ENCODE measurements around the gene TMEM74B.
"Not testable (repeated sequence)": the region's sequence is repeated elsewhere in the genome, so short reads cannot be mapped to it uniquely, and the experiment has no call there.

TMEM74B gene

GRCh38 chr20:1178103-1178502 is 6.7 kb downstream of the TMEM74B start:
- no peak for DNase-seq

GRCh38 chr20:1177680-1178079 is 7.1 kb downstream of the TMEM74B start:
- DNase-seq: no peak

DNA sequence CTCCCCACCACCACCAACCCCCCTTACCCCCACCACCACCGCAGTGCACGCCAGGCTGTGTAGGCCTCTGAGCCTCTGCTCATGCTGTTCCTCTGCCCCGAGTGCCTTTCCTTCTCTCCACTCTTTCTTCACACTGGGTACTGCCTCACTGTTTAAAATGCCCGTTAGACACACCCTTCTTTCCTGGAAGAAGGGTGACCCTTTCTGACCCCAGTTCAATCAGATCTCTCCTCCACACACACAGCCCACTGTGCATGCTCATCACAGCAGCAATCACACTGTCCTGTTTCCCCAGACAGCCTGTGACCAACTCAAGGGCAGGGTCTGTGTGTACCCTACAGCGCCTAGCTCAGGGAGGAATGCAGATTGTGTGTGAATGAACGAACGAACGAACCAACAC is 10.0 kb downstream of the TMEM74B start:
- no peak for DNase-seq

DNA sequence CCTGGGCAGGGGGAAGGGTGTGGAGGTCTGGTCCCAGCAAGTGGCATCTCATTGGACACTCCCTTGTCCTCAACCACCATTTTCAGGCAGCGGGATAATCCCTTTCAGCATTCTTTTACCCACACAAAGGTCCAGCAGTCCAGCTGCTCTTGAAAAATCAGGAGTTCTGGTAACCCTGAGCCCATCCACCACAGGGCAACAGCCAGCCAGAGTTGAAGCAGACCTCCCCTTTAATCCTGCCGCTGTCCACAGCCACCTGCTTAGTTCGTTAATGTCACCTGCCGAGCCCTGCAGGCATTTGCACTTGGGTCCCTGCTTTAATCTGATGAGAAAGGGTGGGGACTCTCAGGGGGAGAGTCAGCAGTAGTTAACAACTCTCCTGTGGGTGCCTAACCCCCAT is 11.1 kb downstream of the TMEM74B start:
- no peak for DNase-seq

GRCh38 chr20:1171461-1172093 is 13.2 kb downstream of the TMEM74B start:
- DNase-seq: peak; percentile 71

- no peak for DNase-seq
Measured at GRCh38 chr20:1169224-1169623, 15.6 kb downstream of the TMEM74B start.

GRCh38 chr20:1166948-1167720 is 17.6 kb downstream of the TMEM74B start:
- no peak for DNase-seq

GRCh38 chr20:1165941-1166340 is 18.8 kb downstream of the TMEM74B start:
- no peak for DNase-seq

DNA sequence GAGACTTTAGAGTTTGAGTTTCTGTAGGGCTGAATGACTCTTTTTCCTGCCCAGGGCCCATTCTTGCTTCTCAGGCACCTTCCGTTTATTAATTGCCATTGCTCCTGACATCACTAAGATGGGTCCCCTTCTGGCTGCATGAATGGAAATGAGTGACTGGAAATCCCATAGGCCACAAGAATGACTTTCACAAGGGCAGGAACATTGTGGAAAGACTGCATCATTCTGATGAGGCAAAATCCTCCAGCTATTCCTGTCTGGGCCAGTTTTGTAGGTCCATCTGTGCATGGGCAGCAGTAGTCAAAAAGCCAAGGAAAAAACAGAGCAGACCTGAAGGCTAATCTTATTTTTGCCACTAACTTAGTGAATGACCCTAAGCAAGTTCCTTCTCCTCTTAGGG is 19.3 kb downstream of the TMEM74B start:
- no peak for DNase-seq

GRCh38 chr20:1164871-1165270 is 19.9 kb downstream of the TMEM74B start:
- no peak for DNase-seq

DNA sequence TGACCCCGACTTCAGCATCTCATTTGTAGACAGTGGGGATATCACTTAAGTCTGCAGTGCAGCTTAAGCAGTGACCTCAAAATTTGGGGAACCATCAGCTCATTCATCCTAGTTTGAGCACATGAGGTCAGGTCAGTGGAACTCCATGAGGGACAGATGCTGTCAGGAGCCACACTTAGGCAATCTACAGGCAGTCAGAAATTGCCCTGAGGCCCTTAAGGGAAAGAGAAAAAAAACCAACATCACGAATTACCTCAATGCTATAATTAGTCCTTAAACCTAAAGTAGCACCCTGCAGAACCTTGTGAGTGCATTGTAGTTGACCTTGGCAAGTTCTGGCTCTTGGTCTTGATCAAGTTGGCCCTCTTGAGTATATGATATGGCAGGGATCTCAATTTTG is 21.1 kb downstream of the TMEM74B start:
- no peak for DNase-seq

DNA sequence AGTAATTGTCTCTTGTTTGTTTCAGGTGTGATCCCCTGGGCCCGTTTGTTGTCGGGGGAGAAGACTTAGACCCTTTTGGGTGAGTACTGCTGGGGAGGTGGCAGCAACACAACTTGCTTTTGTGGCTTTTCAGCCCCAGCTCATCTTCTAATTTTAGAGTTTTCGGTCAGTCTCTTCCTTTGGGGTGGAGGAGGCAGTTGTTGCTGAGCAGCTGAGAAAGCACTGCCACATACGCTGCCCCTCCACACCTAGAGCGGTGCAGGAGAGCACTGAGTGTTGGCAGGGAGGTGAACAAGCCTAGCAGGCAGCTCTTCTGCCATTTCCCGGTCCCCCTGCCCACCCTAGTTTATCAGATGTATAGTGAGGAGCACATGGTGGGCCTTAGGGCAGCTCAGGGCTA is 21.7 kb downstream of the TMEM74B start:
- DNase-seq: no peak

GRCh38 chr20:1160991-1161390 is 23.8 kb downstream of the TMEM74B start:
- DNase-seq: no peak

DNA sequence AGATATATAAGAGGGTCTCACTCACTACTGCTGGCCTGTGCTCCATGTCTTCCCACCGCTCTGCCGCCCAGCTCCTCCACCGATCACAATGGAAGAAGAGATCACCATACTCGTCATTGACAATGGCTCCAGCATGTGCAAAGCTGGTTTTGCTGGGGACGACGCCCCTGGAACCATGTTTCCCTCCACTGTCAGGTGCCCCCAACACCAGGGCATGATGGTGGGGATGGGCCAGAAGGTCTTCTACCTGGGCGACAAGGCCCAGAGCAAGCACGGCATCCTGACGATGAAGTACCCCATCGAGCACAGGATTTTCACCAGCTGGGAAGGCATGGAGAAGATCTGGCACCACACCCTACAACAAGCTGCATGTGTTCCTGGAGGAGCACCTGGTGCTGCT is 24.3 kb downstream of the TMEM74B start:
- DNase-seq: no peak

DNA sequence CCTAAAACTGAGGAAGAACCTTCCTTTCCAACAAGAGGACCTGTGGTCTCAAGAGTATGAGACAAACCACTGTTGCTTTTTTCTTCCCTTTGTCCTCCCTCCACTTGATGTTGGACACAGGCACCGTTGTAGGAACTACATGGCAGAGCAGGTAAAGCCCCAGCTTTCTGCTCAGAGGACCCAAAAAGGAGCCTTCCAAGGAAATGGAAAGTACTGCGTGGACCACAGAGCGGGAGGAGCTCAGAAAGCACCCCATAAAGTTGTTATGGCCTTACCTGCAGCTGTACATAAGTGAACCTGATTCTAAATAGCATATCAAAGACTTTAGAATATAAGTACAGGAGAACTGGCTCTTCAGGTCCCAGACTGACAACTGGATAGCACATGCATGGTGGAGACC is 29.4 kb downstream of the TMEM74B start:
- no peak for DNase-seq

- no peak for DNase-seq
Measured at GRCh38 chr20:1154691-1155090, 30.1 kb downstream of the TMEM74B start.

DNA sequence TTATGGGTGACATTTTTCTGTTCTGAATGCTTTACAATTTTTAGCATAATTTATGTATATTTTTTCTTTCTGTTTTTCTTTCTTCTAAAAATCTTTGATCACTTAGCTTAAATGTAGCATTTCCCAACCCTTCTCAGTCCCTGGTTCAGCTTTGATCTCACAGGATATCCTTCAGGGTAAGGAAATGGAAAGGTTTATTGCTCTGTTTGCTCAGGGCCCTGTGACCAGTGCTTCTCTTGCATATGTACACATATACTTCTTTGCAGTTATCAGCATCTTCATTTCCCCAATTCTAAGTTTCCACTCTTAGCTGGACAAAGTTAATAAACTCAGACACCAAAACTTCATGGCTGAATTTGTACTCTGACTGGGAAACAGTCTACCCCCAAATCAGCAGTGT is 30.6 kb downstream of the TMEM74B start:
- DNase-seq: no peak

- DNase-seq: no peak
Measured at GRCh38 chr20:1150968-1151367, 33.8 kb downstream of the TMEM74B start.

DNA sequence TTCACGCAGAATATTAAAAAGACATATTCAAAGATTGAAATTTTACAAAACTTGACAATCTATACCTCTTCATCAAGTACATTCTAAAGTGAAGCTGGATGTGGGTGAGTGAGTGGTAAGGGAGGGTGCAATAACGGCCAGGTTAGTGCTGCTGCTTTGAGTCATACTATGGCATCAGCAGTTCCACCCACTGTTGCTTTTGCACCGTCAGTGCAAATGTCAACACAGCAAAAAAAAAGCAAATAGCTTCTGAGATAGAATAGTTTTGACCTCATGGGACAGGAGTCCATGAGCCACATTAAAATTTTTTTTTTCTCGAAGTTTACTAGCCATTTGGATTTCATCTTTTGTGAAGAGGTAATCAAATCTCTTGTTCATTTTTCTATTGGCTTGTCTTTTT is 34.6 kb downstream of the TMEM74B start:
- no peak for DNase-seq

GRCh38 chr20:1149812-1150211 is 35.0 kb downstream of the TMEM74B start:
- not testable (repeated sequence) for DNase-seq

DNA sequence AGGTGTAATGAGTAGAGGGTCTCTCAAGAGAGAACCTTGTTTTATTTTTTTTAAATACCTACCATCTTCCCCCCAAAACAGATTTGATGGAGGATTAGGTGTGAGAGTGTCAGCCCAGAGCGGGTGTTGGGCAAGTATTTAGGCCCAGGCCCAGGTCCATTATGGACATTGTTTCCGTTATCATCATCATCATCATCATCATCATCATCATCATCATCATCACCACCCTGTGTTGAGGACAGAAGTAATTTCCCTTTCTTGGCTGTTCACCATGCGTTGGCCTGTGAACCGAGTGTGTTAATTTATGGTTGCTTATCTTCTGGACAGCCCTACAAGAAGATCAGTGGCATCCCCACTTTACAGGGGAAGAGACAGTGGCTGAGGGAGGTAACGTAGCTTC is 37.8 kb downstream of the TMEM74B start:
- no peak for DNase-seq

GRCh38 chr20:1144401-1145172 is 40.2 kb downstream of the TMEM74B start:
- DNase-seq: no peak

- DNase-seq: no peak
Measured at GRCh38 chr20:1137236-1137635, 47.5 kb downstream of the TMEM74B start.

DNA sequence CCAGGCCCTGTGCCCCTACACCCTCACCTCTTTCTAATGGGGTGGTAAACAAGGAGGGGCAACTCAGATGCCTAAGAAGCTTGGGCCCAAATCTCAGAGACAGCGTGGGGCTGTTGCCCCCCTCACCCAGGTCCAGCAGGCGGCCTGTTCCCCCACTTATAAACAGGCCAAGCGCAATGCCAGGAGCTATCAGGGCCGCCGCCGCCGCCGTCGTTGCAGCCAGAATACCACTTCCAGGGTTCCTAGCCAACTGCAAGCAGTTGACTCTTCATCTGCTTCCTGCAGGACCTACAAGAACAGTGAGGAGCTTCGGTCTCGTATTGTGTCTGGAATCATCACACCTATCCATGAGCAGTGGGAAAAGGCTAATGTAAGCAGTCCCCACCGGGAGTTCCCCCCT is 49.9 kb downstream of the TMEM74B start:
- no peak for DNase-seq
